Lower leg skin (tissue), 4 donors: ENCODE measurements around the gene CADM1. TPM values are rescaled to one million over a fixed set of nuclear protein-coding genes. Genes with fewer than 3 reads are reported as not detected.

Experiments used
- DNase-seq, 2 donors: peaks; one replicate each; pipeline ENCODE4 v3.0.0-alpha.2; 2019; ENCODE audit warnings: low spot score in 2 of 2
- H3K4me3 ChIP-seq: fragments of 200-600 bp; sonication (generic); 2 replicates; pipeline ENCODE4 v1.5.1; 2017; ENCODE audit warnings: mild to moderate bottlenecking, low read depth; ENCODE audit not compliant: poor library complexity, severe bottlenecking
- CTCF ChIP-seq, 3 donors: fragments of 450-650 bp; IDR thresholded peaks; one replicate each; pipeline ENCODE4 v1.5.1; 2016; ENCODE audit warnings: antibody characterized with exemption in 3 of 3, mild to moderate bottlenecking in 3 of 3, moderate library complexity in 2 of 3
- POLR2A ChIP-seq, 2 donors: fragments of 450-650 bp; IDR thresholded peaks; one replicate each; pipeline ENCODE4 v1.6.1; 2016 to 2017; ENCODE audit warnings: antibody characterized with exemption in 2 of 2, mild to moderate bottlenecking in 1 of 2, moderate library complexity in 1 of 2
- WGBS, 2 donors: methylation state at CpG; one replicate each; pipeline ENCODE4 v1.1.5; 2018; 5-methylcytosine and 5-hydroxymethylcytosine counted together
- intact Hi-C: fragments of 100-400 bp; cut with DNase I; formaldehyde crosslinking; loops from one replicate; pipeline ENCODE4 v1.15.0; 2023; ENCODE audit warnings: low total_unique reads
- total RNA-seq, 4 donors: library from RNA; depleted of rRNA; stranded (reverse); fragments of >200 nt; gene quantifications; one replicate each; pipeline ENCODE4 v1.1.0, GENCODE V29; 2016

The CADM1 gene
- total RNA-seq, 4 donors from 2014 or later, result 9.4 to 21.4 (median 11.8) TPM

GRCh38 chr11:115500547-115501501 lies 3.4 kb downstream of the CADM1 start:
- intact Hi-C loops, result loop anchor here (10.0 kb wide), 1 partner anchor 176 kb away; no protein-coding TSS in a partner anchor
- WGBS, 2 donors, result 50 to 63% methylated on average over 14 of the region's 14 CpGs
- H3K4me3 ChIP-seq, result no peak overlapping the region

DNA sequence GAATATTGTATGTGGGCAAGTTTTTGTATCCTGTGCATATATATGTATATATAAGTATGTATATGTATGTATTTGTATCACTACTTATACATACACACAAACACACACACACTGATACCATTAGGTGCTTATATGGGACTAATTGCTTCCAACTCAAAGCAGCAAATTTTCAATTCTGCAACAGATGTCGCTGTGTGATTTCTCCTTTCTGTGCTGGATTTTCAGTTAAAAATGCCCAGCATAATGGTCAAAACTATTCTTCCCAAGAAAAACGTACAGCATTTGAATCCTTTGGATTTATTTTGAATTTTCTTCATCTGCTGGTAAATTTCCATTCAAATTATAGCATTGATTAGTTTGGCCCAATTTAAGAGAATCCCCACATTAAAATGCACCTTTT lies 4.3 kb downstream of the CADM1 start:
- 86 to 89% methylated on average over 2 of the region's 2 CpGs for WGBS, 2 donors
- intact Hi-C loops, result loop anchor here (10.0 kb wide), 1 partner anchor 175 kb away; no protein-coding TSS in a partner anchor
- DNase-seq, result no peak

More at GRCh38 chr11:115500547-115501501, 3.4 kb downstream of the CADM1 start:
- TF ChIP-seq CTCF (IDR thresholded peaks at IDR 0.05), result no peak
- TF ChIP-seq POLR2A (IDR thresholded peaks at IDR 0.05), result no peak
- no peak for DNase-seq

GRCh38 chr11:115499241-115499799 lies 4.9 kb downstream of the CADM1 start:
- WGBS, 2 donors, result 93 to 95% methylated on average over 4 of the region's 4 CpGs
- H3K4me3 ChIP-seq, result no peak overlapping the region
- DNase-seq, result no peak
- intact Hi-C loops, result no loop called here
- TF ChIP-seq POLR2A (IDR thresholded peaks at IDR 0.05) (no peak), CTCF (IDR thresholded peaks at IDR 0.05) (no peak)

More for the DNA sequence above, 4.3 kb downstream of the CADM1 start:
- TF ChIP-seq CTCF (IDR thresholded peaks at IDR 0.05) (no peak), POLR2A (IDR thresholded peaks at IDR 0.05) (no peak)
- H3K4me3 ChIP-seq, result no peak overlapping the region

- TF ChIP-seq POLR2A (IDR thresholded peaks at IDR 0.05), result no peak
- no peak for TF ChIP-seq CTCF (IDR thresholded peaks at IDR 0.05)
- no peak for DNase-seq
- H3K4me3 ChIP-seq, result no peak overlapping the region
- intact Hi-C loops, result no loop called here
- 86 to 89% methylated on average over 9 of the region's 9 CpGs for WGBS, 2 donors
Measured at GRCh38 chr11:115498354-115498753, 5.9 kb downstream of the CADM1 start.

GRCh38 chr11:115497303-115497702 lies 6.9 kb downstream of the CADM1 start:
- TF ChIP-seq CTCF (IDR thresholded peaks at IDR 0.05), result no peak
- no peak for TF ChIP-seq POLR2A (IDR thresholded peaks at IDR 0.05)

More at GRCh38 chr11:115497303-115497702, 6.9 kb downstream of the CADM1 start:
- DNase-seq, result no peak
- 73 to 83% methylated on average over 2 of the region's 2 CpGs for WGBS, 2 donors
- no peak overlapping the region for H3K4me3 ChIP-seq
- intact Hi-C loops, result no loop called here
